Body of pancreas (tissue), 4 donors: ENCODE results near the gene PREP.

Experiments used
- POLR2A ChIP-seq, 3 donors: fragments of 450-650 bp; IDR thresholded peaks; one replicate each; pipeline ENCODE4 v1.6.1; 2016; ENCODE audit warnings: antibody characterized with exemption in 3 of 3, mild to moderate bottlenecking in 2 of 3
- TF ChIP-seq, protein P1 (sequence below), 7 experiments: fragments of 450-650 bp in 4 of 7; fragments of 200-600 bp in 3 of 7; sonication (generic) in 3 of 7; IDR thresholded peaks; one replicate each; pipeline ENCODE4 v1.5.1; 2016 to 2019; ENCODE audit warnings: antibody characterized with exemption in 7 of 7

DNA sequence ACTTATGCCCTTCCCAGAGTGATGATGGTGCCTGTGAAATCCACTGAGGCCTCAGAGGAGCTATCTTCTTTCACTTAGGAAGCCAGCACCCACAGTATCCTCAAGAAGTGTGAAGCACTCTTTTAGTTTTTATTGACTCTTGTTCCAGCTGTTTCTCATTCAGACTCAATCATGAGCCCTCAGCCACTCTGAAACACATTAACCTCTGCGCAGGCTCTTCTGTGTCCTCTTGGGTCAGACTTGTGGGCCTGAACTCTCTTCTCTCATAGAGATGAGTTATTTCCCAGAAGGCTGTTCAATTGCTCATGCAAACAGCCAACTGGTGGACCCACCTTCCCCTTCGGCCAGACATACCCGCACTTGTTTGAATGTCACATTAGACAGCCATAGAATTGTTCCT, 27.8 kb upstream of the PREP start:
- TF ChIP-seq, protein P1, sequence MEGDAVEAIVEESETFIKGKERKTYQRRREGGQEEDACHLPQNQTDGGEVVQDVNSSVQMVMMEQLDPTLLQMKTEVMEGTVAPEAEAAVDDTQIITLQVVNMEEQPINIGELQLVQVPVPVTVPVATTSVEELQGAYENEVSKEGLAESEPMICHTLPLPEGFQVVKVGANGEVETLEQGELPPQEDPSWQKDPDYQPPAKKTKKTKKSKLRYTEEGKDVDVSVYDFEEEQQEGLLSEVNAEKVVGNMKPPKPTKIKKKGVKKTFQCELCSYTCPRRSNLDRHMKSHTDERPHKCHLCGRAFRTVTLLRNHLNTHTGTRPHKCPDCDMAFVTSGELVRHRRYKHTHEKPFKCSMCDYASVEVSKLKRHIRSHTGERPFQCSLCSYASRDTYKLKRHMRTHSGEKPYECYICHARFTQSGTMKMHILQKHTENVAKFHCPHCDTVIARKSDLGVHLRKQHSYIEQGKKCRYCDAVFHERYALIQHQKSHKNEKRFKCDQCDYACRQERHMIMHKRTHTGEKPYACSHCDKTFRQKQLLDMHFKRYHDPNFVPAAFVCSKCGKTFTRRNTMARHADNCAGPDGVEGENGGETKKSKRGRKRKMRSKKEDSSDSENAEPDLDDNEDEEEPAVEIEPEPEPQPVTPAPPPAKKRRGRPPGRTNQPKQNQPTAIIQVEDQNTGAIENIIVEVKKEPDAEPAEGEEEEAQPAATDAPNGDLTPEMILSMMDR (IDR thresholded peaks at IDR 0.05), result no peak
- no peak for TF ChIP-seq POLR2A (IDR thresholded peaks at IDR 0.05)
